SK-N-SH (cell line): Measurements from ENCODE around the gene MYOM1. TPM values are rescaled to one million over a fixed set of nuclear protein-coding genes. Genes with fewer than 3 reads are reported as not detected.

ENCODE experiments used
- CTCF ChIA-PET: fragments of 300-600, 350-600 bp; formaldehyde crosslinking; extraction: SDS; loops from one replicate; lab custom pipeline; 2021; lab: Yijun Ruan, JAX
- POLR2A ChIA-PET: fragments of 350-600 bp; sonication (Branson Sonifier 250); formaldehyde crosslinking; extraction: SDS; loops from one replicate; lab custom pipeline; 2020; ENCODE audit warnings: antibody characterized with exemption, inconsistent platforms; lab: Yijun Ruan, JAX
- DNase-seq: peaks from one replicate; pipeline ENCODE4 v3.0.0; 2012
- H2AFZ ChIP-seq: fragments of 200-600 bp; sonication (generic); 2 replicates; pipeline ENCODE4 v1.8.1; 2016; ENCODE audit warnings: antibody characterized with exemption, mild to moderate bottlenecking, low read depth
- H3F3A ChIP-seq: fragments of 200-600 bp; sonication (generic); replicated peaks from 2 replicates; pipeline ENCODE3; 2016; ENCODE audit warnings: antibody characterized with exemption, mild to moderate bottlenecking; ENCODE audit not compliant: insufficient read depth
- H3K27ac ChIP-seq, 2 experiments: fragments of 200-500 bp in 1 of 2; fragments of 200-600 bp in 1 of 2; sonication (Bioruptor generic) in 1 of 2; sonication (generic), shearing (Covaris generic) in 1 of 2; 2 replicates each; pipeline versions ENCODE4 v1.5.1 to v1.6.1; 2014 to 2016; ENCODE audit warnings: low read depth in 2 of 2, inconsistent platforms in 1 of 2, low read length in 1 of 2, mild to moderate bottlenecking in 1 of 2, mixed read lengths in 1 of 2
- H3K27me3 ChIP-seq: fragments of 200-600 bp; sonication (generic), shearing (Covaris generic); 2 replicates; pipeline ENCODE4 v1.6.1; 2016; ENCODE audit warnings: mixed run types; ENCODE audit not compliant: insufficient read depth
- H3K36me3 ChIP-seq, 2 experiments: fragments of 200-500 bp in 1 of 2; fragments of 200-600 bp in 1 of 2; sonication (Bioruptor generic) in 1 of 2; sonication (generic) in 1 of 2; replicated peaks in 1 of 2; 2 replicates each; pipeline versions ENCODE3 to v1.5.1; 2014 to 2016; ENCODE audit warnings: low read length in 1 of 2, mild to moderate bottlenecking in 1 of 2; ENCODE audit not compliant: insufficient read depth in 2 of 2, control insufficient read depth in 1 of 2
- H3K4me1 ChIP-seq, 2 experiments: fragments of 200-500 bp in 1 of 2; fragments of 200-600 bp in 1 of 2; sonication (Bioruptor generic) in 1 of 2; sonication (generic), shearing (Covaris generic) in 1 of 2; 2 replicates each; pipeline versions ENCODE4 v1.5.1 to v1.6.1; 2014 to 2016; ENCODE audit warnings: low read depth in 1 of 2, low read length in 1 of 2, mixed run types in 1 of 2; ENCODE audit not compliant: insufficient read depth in 2 of 2, control insufficient read depth in 1 of 2
- H3K4me2 ChIP-seq: fragments of 200-600 bp; sonication (generic), shearing (Covaris generic); 2 replicates; pipeline ENCODE4 v1.6.1; 2017; ENCODE audit warnings: mixed run types
- H3K4me3 ChIP-seq, 2 experiments: fragments of 200-500 bp in 1 of 2; fragments of 200-600 bp in 1 of 2; sonication (Bioruptor generic) in 1 of 2; sonication (generic), shearing (Covaris generic) in 1 of 2; 2 replicates each; pipeline versions ENCODE4 v1.5.1 to v1.8.1; 2014 to 2016; ENCODE audit warnings: low read depth in 2 of 2, inconsistent platforms in 1 of 2, low read length in 1 of 2, mild to moderate bottlenecking in 1 of 2, mixed read lengths in 1 of 2, moderate library complexity in 1 of 2
- H3K79me2 ChIP-seq: fragments of 200-600 bp; sonication (generic); 2 replicates; pipeline ENCODE4 v1.8.1; 2017; ENCODE audit warnings: mild to moderate bottlenecking; ENCODE audit not compliant: insufficient read depth
- H3K9ac ChIP-seq: fragments of 200-600 bp; sonication (generic); 2 replicates; pipeline ENCODE4 v1.6.1; 2017; ENCODE audit warnings: mixed run types
- H3K9me2 ChIP-seq: fragments of 200-600 bp; sonication (generic); 2 replicates; pipeline ENCODE4 v1.6.1; 2017; ENCODE audit warnings: mixed run types
- H3K9me3 ChIP-seq: fragments of 200-600 bp; sonication (generic); 2 replicates; pipeline ENCODE4 v1.6.1; 2017; ENCODE audit warnings: mixed run types, mild to moderate bottlenecking, moderate library complexity
- H4K20me1 ChIP-seq: fragments of 200-600 bp; sonication (generic); 2 replicates; pipeline ENCODE4 v1.6.1; 2017; ENCODE audit warnings: mild to moderate bottlenecking, mixed run types; ENCODE audit not compliant: insufficient read depth
- ELF1 ChIP-seq: IDR thresholded peaks from 2 replicates; pipeline ENCODE4 v1.4.0; 2012
- FOXM1 ChIP-seq: IDR thresholded peaks from 2 replicates; pipeline ENCODE4 v1.4.0; 2012; ENCODE audit warnings: low read depth, mild to moderate bottlenecking
- GATA2 ChIP-seq: sonication (generic); formaldehyde crosslinking; IDR thresholded peaks from 2 replicates; pipeline ENCODE4 v1.5.0; 2020; ENCODE audit warnings: mild to moderate bottlenecking, missing genetic modification reagents
- MEF2A ChIP-seq: IDR thresholded peaks from 2 replicates; pipeline ENCODE4 v1.4.0; 2012; ENCODE audit warnings: low read depth, borderline replicate concordance
- NFIC ChIP-seq: IDR thresholded peaks from 2 replicates; pipeline ENCODE4 v1.4.0; 2012; ENCODE audit warnings: borderline replicate concordance
- POLR2AphosphoS5 ChIP-seq: IDR thresholded peaks from 2 replicates; pipeline ENCODE4 v1.6.1; 2012; ENCODE audit warnings: low read depth, low read length
- RXRA ChIP-seq: IDR thresholded peaks from 2 replicates; pipeline ENCODE4 v1.4.0; 2012; ENCODE audit warnings: low read depth, mild to moderate bottlenecking, borderline replicate concordance
- TAF1 ChIP-seq: IDR thresholded peaks from 2 replicates; pipeline ENCODE4 v1.6.1; 2012; ENCODE audit warnings: low read depth, mild to moderate bottlenecking, low read length, moderate library complexity, borderline replicate concordance
- USF1 ChIP-seq: IDR thresholded peaks from 2 replicates; pipeline ENCODE4 v1.4.0; 2012; ENCODE audit warnings: low read depth, borderline replicate concordance
- ZBTB33 ChIP-seq: IDR thresholded peaks from 2 replicates; pipeline ENCODE4 v1.4.0; 2012; ENCODE audit warnings: low read depth, borderline replicate concordance
- WGBS: methylation state at CpG from one replicate; pipeline ENCODE4 v1.1.6; 2017; ENCODE audit warnings: low lambda C conversion rate; 5-methylcytosine and 5-hydroxymethylcytosine counted together
- polyA plus RNA-seq, 3 experiments: library from polyadenylated mRNA; depleted of rRNA; stranded (reverse); fragments of >200 nt; gene quantifications; 2 replicates each; pipeline ENCODE4 v1.2.3, GENCODE V29; 2012

Gene MYOM1
- polyA plus RNA-seq, 1 of the 3 experiments (the other 2 are of a cell fraction), result 0.07 TPM

- TF ChIP-seq ZBTB33 (no peak), FOXM1 (no peak), ELF1 (no peak)
These were observed 171.6 kb downstream of the MYOM1 start (continued) for GRCh38 chr18:3048121-3048520.

- no peaks in the 10 kb centered on the region for H3K27me3 ChIP-seq
- TF ChIP-seq USF1 (no peak), GATA2 (CRISPR knock-in tag) (no peak), POLR2AphosphoS5 (no peak), NFIC (no peak), RXRA (no peak), MEF2A (no peak), TAF1 (no peak)
- H4K20me1 ChIP-seq, result no peaks in the 10 kb centered on the region
- CTCF ChIA-PET, result interaction anchor here (0.9 to 4.9 kb wide), 2 partner anchors 16 to 98 kb away, joined by 3 to 18 read pairs; no protein-coding TSS in a partner anchor
- no peak overlapping the region for H3K4me2 ChIP-seq
- POLR2A ChIA-PET, result no interaction called here
- H3F3A ChIP-seq, result no peaks in the 10 kb centered on the region
- no peaks in the 10 kb centered on the region for H3K9me2 ChIP-seq
- H3K9ac ChIP-seq, result no peak overlapping the region
- no peak overlapping the region for H3K4me3 ChIP-seq
- H3K36me3 ChIP-seq, result no peaks in the 10 kb centered on the region
- H3K27ac ChIP-seq, result no peak overlapping the region
- peaks cover 0 to 9% of the 10 kb centered on the region in 2 experiments; a peak in 1 of 4 replicates for H3K4me1 ChIP-seq
- 86% methylated on average over 4 of the region's 4 CpGs for WGBS
- no peak for DNase-seq
- H3K79me2 ChIP-seq, result no peaks in the 10 kb centered on the region
- no peak overlapping the region for H2AFZ ChIP-seq
- H3K9me3 ChIP-seq, result no peaks in the 10 kb centered on the region
These were observed 173.5 kb downstream of the MYOM1 start for GRCh38 chr18:3046216-3046808.

GRCh38 chr18:3044931-3045698, 174.7 kb downstream of the MYOM1 start:
- CTCF ChIA-PET, result interaction anchor here (4.9 kb wide), 1 partner anchor 17 kb away, joined by 18 read pairs; no protein-coding TSS in a partner anchor
- no peak overlapping the region for H3K4me2 ChIP-seq
- no peak overlapping the region for H2AFZ ChIP-seq
- TF ChIP-seq TAF1, result no peak
- H3K27me3 ChIP-seq, result no peaks in the 10 kb centered on the region
- peaks cover 0 to 9% of the 10 kb centered on the region in 2 experiments; a peak in 1 of 4 replicates for H3K4me1 ChIP-seq
- 71% methylated on average over 12 of the region's 12 CpGs for WGBS
- no peak overlapping the region for H3K4me3 ChIP-seq
- no peaks in the 10 kb centered on the region for H3K9me2 ChIP-seq
- POLR2A ChIA-PET, result no interaction called here
- no peaks in the 10 kb centered on the region for H4K20me1 ChIP-seq
- H3K9ac ChIP-seq, result no peak overlapping the region
- H3K36me3 ChIP-seq, result no peaks in the 10 kb centered on the region
- DNase-seq, result no peak
- H3K79me2 ChIP-seq, result no peaks in the 10 kb centered on the region
- no peaks in the 10 kb centered on the region for H3K9me3 ChIP-seq
- H3K27ac ChIP-seq, result no peak overlapping the region
- no peaks in the 10 kb centered on the region for H3F3A ChIP-seq
